ENCODE data around the gene LHX3.

Gene LHX3

GRCh38 chr9:136197084-136197875 lies 7.6 kb downstream of the LHX3 start:
- TF ChIP-seq, protein P1, sequence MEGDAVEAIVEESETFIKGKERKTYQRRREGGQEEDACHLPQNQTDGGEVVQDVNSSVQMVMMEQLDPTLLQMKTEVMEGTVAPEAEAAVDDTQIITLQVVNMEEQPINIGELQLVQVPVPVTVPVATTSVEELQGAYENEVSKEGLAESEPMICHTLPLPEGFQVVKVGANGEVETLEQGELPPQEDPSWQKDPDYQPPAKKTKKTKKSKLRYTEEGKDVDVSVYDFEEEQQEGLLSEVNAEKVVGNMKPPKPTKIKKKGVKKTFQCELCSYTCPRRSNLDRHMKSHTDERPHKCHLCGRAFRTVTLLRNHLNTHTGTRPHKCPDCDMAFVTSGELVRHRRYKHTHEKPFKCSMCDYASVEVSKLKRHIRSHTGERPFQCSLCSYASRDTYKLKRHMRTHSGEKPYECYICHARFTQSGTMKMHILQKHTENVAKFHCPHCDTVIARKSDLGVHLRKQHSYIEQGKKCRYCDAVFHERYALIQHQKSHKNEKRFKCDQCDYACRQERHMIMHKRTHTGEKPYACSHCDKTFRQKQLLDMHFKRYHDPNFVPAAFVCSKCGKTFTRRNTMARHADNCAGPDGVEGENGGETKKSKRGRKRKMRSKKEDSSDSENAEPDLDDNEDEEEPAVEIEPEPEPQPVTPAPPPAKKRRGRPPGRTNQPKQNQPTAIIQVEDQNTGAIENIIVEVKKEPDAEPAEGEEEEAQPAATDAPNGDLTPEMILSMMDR (IDR thresholded peaks at IDR 0.05) = no peak

- TF ChIP-seq, protein P1 (IDR thresholded peaks at IDR 0.05) = no peak
Measured at GRCh38 chr9:136196404-136197083, 8.4 kb downstream of the LHX3 start.

DNA sequence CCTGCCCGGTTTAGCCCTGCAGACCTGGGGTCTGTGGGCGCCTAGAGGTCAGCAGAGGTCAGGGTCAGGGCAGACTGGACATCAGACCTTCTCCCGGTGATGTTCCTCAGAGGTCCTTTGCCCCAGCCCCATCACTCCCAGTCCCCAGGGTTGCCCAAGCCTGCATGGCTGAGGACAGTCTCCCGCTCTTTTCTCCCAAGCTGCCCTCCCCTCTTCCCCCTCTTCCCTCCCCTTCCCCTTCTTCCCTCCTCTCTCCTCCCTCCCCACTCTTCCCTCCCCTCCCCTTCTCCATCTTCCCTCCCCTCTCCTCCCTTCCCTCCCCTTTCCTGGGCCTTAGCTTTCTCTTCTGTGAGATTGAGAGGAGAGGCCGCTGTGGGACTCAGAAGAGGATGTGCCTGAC lies 10.4 kb downstream of the LHX3 start:
- TF ChIP-seq, protein P1 (IDR thresholded peaks at IDR 0.05) = no peak

DNA sequence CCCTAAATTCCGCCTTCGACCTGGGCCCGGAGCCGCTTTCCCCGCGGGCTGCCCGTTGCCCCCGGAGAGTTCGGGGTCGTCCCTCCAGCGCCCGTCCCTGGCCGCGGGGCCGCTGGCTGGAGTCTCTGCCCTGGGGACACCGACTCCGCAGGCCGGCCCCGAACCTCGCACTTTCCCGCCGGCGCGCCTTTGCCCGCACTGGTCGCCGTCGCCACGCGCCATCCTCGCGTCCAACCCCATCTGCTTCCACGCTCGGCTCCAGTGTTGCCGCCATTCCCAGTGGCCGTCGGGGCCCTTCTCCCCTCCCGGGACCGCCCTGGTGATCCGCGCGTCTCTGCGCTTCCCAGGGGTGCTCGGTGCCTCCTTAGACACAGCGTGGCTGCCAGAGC lies 11.0 kb downstream of the LHX3 start:
- TF ChIP-seq, protein P1 (IDR thresholded peaks at IDR 0.05) = no peak

GRCh38 chr9:136193127-136193890 lies 11.6 kb downstream of the LHX3 start:
- TF ChIP-seq, protein P1 (IDR thresholded peaks at IDR 0.05) = no peak

- TF ChIP-seq, protein P1 (IDR thresholded peaks at IDR 0.05) = no peak
Measured at GRCh38 chr9:136192289-136193126, 12.4 kb downstream of the LHX3 start.

DNA sequence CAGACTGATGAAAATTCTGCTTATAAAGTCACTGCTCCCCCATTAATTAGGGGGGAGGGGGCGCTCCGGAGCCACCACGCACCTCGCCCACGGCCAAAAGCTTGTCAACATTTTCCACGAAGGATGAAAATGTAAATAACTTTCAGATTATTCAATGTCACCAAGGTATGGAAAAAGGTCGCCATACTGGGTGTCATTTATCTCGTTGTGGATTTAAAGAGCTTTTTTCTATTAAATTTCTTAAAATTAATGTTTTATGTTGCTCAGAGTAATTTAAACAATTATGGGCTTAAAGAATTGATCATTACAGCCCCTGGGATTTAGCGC lies 13.0 kb downstream of the LHX3 start:
- TF ChIP-seq, protein P1 (IDR thresholded peaks at IDR 0.05) = no peak

Measured in LNCAP (cell line).